Left lung (tissue), 10 donors: ENCODE results near the gene KRTAP2-1. TPM values are rescaled to one million over a fixed set of nuclear protein-coding genes. Genes with fewer than 3 reads are reported as not detected.

ENCODE experiments used
- ATAC-seq: fragments of 200-7000 bp; cut with Tn5 transposase; one replicate; pipeline ENCODE4 v1.9.1; 2020; ENCODE audit warnings: moderate library complexity
- DNase-seq, 4 donors: peaks; one replicate each; pipeline ENCODE4 v3.0.0-alpha.2; 2013 to 2020
- H3K27ac ChIP-seq, 2 donors: fragments of 200-600 bp; sonication (generic) in 1 of 2; one replicate each; pipeline versions ENCODE4 v1.5.0 to v1.8.0; 2020 to 2021
- H3K27me3 ChIP-seq, 2 donors: fragments of 200-600 bp; sonication (generic) in 1 of 2; one replicate each; pipeline versions ENCODE4 v1.5.0 to v1.8.0; 2020 to 2021
- H3K36me3 ChIP-seq, 2 donors: fragments of 200-600 bp; sonication (generic) in 1 of 2; one replicate each; pipeline versions ENCODE4 v1.5.0 to v1.8.0; 2020 to 2021
- H3K4me1 ChIP-seq, 2 donors: fragments of 200-600 bp; one replicate each; pipeline ENCODE4 v1.8.0; 2021
- H3K4me3 ChIP-seq, 2 donors: fragments of 200-600 bp; sonication (generic) in 1 of 2; one replicate each; pipeline versions ENCODE4 v1.5.0 to v1.8.0; 2020 to 2021; ENCODE audit warnings: mild to moderate bottlenecking in 1 of 2
- H3K9me3 ChIP-seq, 2 donors: fragments of 200-600 bp; sonication (generic) in 1 of 2; one replicate each; pipeline versions ENCODE4 v1.5.0 to v1.8.0; 2020 to 2021
- CTCF ChIP-seq, 2 donors: fragments of 200-600 bp; sonication (generic) in 1 of 2; IDR thresholded peaks; one replicate each; pipeline versions ENCODE4 v1.5.0 to v1.8.0; 2021; ENCODE audit warnings: antibody characterized with exemption in 2 of 2
- intact Hi-C, 2 donors: fragments of 100-400 bp; cut with DNase I; formaldehyde crosslinking; loops; one replicate each; pipeline versions ENCODE4 v1.11.2 to v1.14.2; 2022
- polyA plus RNA-seq, 6 donors: library from polyadenylated mRNA; unstranded; fragments of 120-200 nt; gene quantifications; one replicate each; pipeline ENCODE4 v1.2.1, GENCODE V29; 2013; ENCODE audit not compliant: insufficient read length in 6 of 6
- total RNA-seq, 2 donors: library from RNA; stranded (reverse); fragmentation: NEBNext Ultra II Directional; extraction: Animal tissue kit (Norgen Biotek cat#: 25700); gene quantifications; one replicate each; pipeline ENCODE4 v1.2.1, GENCODE V29; 2021
- donor health status: DM: no; HTN: yes; CAD: no.
- donor health status: DM: no; HTN: no; CAD: no.

KRTAP2-1 gene
- total and polyA plus RNA-seq, 8 donors = not detected

GRCh38 chr17:41076788-41077187 lies 29.7 kb upstream of the KRTAP2-1 start:
- H3K36me3 ChIP-seq = no peaks in the 10 kb centered on the region
- no peak for DNase-seq
- no peak overlapping the region for H3K4me3 ChIP-seq
- no peaks in the 10 kb centered on the region for H3K4me1 ChIP-seq
- ATAC-seq = no peak
- H3K27me3 ChIP-seq = peaks cover 0 to 5% of the 10 kb centered on the region in 2 donors
- TF ChIP-seq CTCF (IDR thresholded peaks at IDR 0.05) = no peak
- intact Hi-C loops = no loop called here
- no peak overlapping the region for H3K27ac ChIP-seq
- H3K9me3 ChIP-seq = no peaks in the 10 kb centered on the region

- Histone ChIP-seq H3K4me3 (no peak overlapping the region), H3K27ac (no peak overlapping the region), H3K27me3 (peaks cover 0 to 5% of the 10 kb centered on the region in 2 donors), H3K36me3 (no peaks in the 10 kb centered on the region), H3K4me1 (no peaks in the 10 kb centered on the region), H3K9me3 (no peaks in the 10 kb centered on the region)
- TF ChIP-seq CTCF (IDR thresholded peaks at IDR 0.05) = no peak
- DNase-seq = no peak
- ATAC-seq = no peak
- intact Hi-C loops = no loop called here
Observed at GRCh38 chr17:41073676-41074075, 26.6 kb upstream of the KRTAP2-1 start.

GRCh38 chr17:41071606-41072360 lies 24.7 kb upstream of the KRTAP2-1 start:
- no peaks in the 10 kb centered on the region for H3K9me3 ChIP-seq
- H3K4me1 ChIP-seq = no peaks in the 10 kb centered on the region
- ATAC-seq (no peak), DNase-seq (no peak)
- no peaks in the 10 kb centered on the region for H3K36me3 ChIP-seq
- no peak overlapping the region for H3K4me3 ChIP-seq
- no peak overlapping the region for H3K27ac ChIP-seq
- intact Hi-C loops = no loop called here
- peaks cover 0 to 5% of the 10 kb centered on the region in 2 donors for H3K27me3 ChIP-seq
- TF ChIP-seq CTCF (IDR thresholded peaks at IDR 0.05) = no peak

GRCh38 chr17:41069031-41069430 lies 21.9 kb upstream of the KRTAP2-1 start:
- no peak for TF ChIP-seq CTCF (IDR thresholded peaks at IDR 0.05)
- no peak overlapping the region for H3K4me3 ChIP-seq
- intact Hi-C loops = no loop called here
- no peaks in the 10 kb centered on the region for H3K4me1 ChIP-seq
- no peaks in the 10 kb centered on the region for H3K27me3 ChIP-seq
- no peak overlapping the region for H3K27ac ChIP-seq
- DNase-seq = no peak
- no peaks in the 10 kb centered on the region for H3K9me3 ChIP-seq
- H3K36me3 ChIP-seq = no peaks in the 10 kb centered on the region
- ATAC-seq = no peak

- DNase-seq (no peak), ATAC-seq (no peak)
- Histone ChIP-seq H3K9me3 (no peaks in the 10 kb centered on the region), H3K4me3 (no peak overlapping the region), H3K27me3 (no peaks in the 10 kb centered on the region), H3K27ac (no peak overlapping the region), H3K36me3 (no peaks in the 10 kb centered on the region), H3K4me1 (no peaks in the 10 kb centered on the region)
- no peak for TF ChIP-seq CTCF (IDR thresholded peaks at IDR 0.05)
- intact Hi-C loops = no loop called here
Observed at GRCh38 chr17:41067281-41067680, 20.2 kb upstream of the KRTAP2-1 start.
